GM21526 (cell line): ENCODE results near the gene SUSD6.
"Not testable (repeated sequence)": the region's sequence is repeated elsewhere in the genome, so short reads cannot be mapped to it uniquely, and the experiment has no call there.

Experiments
- ATAC-seq: cut with Tn5 transposase; IDR thresholded peaks from one replicate; pipeline ENCODE4 v1.9.1; 2021; ENCODE audit warnings: moderate library complexity; ENCODE audit not compliant: unreplicated experiment, low FRiP score

SUSD6 gene

GRCh38 chr14:69591317-69591716 is 20.1 kb upstream of the SUSD6 start:
- no peak for ATAC-seq

- ATAC-seq: no peak
Measured at GRCh38 chr14:69593018-69593677, 18.2 kb upstream of the SUSD6 start.

- no peak for ATAC-seq
Measured at GRCh38 chr14:69594846-69595245, 16.6 kb upstream of the SUSD6 start.

GRCh38 chr14:69595336-69595735 is 16.1 kb upstream of the SUSD6 start:
- no peak for ATAC-seq

GRCh38 chr14:69599431-69599830 is 12.0 kb upstream of the SUSD6 start:
- ATAC-seq: not testable (repeated sequence)

GRCh38 chr14:69600304-69600891 is 11.0 kb upstream of the SUSD6 start:
- no peak for ATAC-seq

- ATAC-seq: no peak
Measured at GRCh38 chr14:69605738-69606137, 5.7 kb upstream of the SUSD6 start.

GRCh38 chr14:69606258-69607184 is 4.9 kb upstream of the SUSD6 start:
- ATAC-seq: no peak

- ATAC-seq: no peak
Measured at GRCh38 chr14:69610020-69610873, 1.1 kb upstream of the SUSD6 start.

GRCh38 chr14:69610874-69611171 is 573 bp upstream of the SUSD6 start:
- no peak for ATAC-seq

GRCh38 chr14:69612014-69612782 is 802 bp downstream of the SUSD6 start:
- peak; percentile 9 for ATAC-seq

GRCh38 chr14:69612783-69613130 is 1.4 kb downstream of the SUSD6 start:
- ATAC-seq: no peak

- ATAC-seq: no peak
Measured at GRCh38 chr14:69613312-69614073, 2.1 kb downstream of the SUSD6 start.

GRCh38 chr14:69614592-69614991 is 3.2 kb downstream of the SUSD6 start:
- ATAC-seq: no peak

- ATAC-seq: no peak
Measured at GRCh38 chr14:69615121-69615495, 3.7 kb downstream of the SUSD6 start.

GRCh38 chr14:69615496-69616407 is 4.4 kb downstream of the SUSD6 start:
- ATAC-seq: peak; percentile 46

GRCh38 chr14:69616408-69616773 is 5.0 kb downstream of the SUSD6 start:
- no peak for ATAC-seq

- no peak for ATAC-seq
Measured at GRCh38 chr14:69617796-69618195, 6.4 kb downstream of the SUSD6 start.
